ENCODE data around the gene FUT9.

FUT9 gene

DNA sequence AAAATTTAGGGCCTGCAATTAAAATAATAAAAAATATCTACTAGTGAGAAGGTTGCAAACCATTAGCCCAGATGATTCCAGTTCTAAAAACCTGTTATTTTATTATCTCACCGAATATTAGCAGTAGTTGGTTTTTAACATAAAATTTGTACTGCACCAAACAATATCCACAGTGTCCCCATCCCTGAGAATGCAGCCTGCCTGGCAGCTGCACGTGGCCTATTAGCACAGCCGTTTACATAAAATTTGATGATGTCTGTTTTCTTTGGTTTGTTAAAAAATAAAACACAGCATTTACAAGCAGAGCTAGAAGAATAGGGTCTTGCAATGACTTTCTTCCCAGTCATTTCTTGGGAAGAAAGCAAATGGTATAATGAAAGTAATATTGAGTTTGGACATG is 58.2 kb downstream of the FUT9 start:
- no peak for DNase-seq

DNA sequence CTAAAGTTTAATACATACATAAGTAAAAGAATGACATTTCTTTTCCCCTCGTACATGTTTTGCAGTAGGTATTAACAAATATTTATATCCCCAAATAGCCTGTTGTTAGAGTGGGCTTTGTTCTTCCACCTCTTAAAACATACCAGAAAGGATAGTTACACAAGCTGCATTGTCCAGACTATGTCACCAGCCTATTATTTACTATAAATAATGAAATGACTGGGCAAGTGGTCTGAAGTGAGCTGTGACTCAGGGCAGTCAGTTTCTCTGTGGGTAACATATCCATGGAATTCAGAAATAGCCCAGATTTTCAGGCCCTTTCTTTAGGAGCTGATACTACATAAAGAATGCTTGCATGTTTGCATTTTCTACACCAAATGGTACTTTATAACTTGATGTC is 60.1 kb downstream of the FUT9 start:
- DNase-seq: no peak

DNA sequence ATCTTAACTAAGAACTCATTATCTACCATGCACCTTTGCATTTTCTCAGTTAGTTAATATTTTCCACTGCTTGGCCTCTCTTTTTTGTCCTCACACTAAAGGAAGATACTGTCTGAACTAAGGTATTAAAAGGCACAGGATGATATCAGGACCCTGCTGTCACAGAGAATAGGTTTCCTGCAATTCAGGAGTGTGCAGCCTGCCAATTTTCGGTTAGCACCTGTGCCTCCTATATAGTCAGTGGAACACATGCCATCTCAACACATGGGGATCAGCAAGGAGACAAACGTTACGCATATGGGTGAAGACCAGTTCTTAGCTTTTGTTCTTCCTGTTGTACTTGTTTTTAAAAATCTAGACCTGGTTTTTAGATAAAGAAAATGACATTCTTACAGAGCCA is 71.0 kb downstream of the FUT9 start:
- no peak for DNase-seq

DNA sequence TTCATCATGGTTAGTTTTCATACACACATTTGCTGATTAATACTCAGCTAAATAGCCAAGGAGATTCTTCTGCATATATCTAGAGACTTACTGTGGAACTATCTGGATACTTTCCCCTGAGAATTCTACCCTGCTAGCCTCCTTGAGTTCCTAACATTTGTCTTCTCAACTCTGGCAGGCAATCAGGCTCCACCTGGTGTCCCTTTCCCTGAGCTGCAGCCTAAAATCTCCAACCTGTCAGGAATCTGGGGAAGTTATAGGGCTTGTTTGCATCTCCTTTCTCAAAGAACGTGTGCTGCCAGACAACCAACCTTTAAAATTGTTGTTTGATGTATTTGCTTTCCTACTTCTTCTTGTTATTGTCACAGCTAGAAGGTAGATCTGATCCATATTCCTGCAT is 73.4 kb downstream of the FUT9 start:
- DNase-seq: no peak

DNA sequence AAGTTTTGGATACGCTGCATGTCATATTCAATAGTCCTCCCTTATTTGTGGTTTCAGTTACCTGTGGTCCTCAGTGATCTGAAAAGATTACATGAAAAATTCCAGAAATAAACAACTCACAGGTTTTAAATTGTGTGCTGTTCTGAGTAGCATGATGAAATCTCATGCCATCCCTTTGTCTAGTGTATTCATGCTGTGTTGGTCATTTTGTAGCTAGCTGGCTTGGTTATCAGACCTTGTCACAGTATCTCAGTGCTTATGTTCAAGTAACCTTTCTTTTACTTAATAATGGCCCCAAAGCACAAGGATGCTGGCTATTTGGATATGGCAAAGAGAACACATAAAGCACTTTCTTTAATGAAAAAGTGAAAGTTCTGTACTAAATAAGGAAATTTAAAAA is 78.3 kb downstream of the FUT9 start:
- no peak for DNase-seq

DNA sequence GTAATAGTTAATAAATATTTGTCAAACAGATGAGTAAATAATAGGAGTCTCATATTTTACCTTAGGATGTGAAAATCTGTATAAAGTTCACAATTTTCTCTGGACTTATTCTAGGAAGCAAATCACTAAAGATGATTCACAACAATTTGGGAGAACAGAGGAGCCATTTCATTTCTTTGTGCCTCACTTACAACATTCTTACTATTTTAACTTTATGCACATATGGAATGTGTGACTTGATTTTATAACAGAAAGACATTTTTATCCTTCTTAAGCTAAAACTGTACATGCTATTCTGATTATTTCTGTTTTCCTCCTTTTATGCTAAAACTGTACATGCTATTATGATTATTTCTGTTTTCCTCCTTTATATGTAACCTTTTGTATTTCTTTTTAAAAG is 83.3 kb downstream of the FUT9 start:
- DNase-seq: no peak

DNA sequence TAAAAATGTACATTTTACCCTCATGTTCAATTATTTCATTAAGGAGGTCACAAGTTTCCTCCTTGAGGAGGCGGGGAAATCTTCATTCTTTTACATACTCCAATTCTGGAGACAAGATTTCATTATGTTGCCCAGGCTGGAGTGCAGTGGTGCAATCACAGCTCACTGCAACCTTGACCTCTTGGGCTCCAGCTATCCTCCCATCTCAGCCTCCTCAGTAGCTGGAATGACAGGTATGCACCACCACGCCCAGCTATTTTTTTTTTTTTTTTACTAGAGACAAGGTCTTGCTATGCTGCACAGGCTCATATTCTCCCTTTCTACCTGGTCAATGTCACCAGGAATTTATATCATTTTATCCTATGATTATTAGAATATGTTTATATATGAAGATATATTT is 85.8 kb downstream of the FUT9 start:
- no peak for DNase-seq

DNA sequence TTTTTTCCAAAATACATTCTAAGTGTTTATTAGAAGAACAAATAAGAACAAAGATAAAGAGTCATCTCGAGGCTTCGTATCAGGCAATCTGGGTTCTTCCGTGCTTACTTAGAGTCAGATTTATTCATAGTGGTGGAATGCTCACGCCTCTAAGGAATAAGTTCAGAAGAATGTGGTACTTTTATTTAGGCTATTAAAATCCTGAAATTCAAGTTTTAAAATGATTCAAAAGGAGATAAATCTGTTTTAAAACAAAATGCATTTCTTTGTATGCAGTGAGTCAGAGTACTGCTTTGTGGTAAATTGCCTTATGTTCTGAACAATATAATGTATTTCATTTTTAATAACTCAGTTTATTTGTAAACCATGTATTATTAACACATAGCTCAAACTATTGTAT is 89.1 kb downstream of the FUT9 start:
- no peak for DNase-seq

DNA sequence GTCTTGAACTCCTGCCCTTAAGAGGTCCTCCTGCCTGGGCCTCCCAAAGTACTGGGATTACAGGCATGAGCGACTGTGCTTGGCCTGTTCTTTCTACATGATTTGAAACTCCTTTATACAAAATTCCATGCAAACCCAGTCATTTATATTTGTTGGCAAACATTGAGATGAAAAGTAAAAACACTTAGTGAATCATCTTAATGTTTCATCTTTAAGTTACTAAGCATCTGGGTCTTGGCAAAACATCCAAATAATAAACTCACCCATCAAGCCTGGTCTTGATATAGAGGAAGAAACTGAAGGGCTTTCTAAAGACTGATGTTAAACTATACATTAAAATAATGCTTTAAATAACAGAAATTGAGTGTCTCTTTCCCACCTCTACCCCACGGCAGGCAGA is 95.1 kb downstream of the FUT9 start:
- DNase-seq: no peak

DNA sequence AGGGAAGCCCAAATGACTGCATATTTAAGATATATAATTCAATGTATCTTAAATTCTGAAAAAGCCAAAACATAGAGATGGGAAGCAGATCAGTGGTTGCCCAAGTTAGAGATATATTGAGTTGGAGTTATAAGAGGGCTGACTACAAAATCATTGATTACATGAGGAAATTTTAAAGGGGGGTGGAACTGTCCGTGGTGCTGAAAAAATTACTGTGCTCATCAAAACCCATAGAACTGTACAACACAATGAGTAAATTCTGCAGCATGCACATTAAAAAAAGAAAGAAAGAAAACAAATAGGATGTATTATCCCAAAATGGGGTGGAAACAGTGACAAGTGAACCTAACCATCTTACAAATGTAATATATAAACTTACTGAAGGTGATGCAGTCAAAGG is 100.9 kb downstream of the FUT9 start:
- no peak for DNase-seq

DNA sequence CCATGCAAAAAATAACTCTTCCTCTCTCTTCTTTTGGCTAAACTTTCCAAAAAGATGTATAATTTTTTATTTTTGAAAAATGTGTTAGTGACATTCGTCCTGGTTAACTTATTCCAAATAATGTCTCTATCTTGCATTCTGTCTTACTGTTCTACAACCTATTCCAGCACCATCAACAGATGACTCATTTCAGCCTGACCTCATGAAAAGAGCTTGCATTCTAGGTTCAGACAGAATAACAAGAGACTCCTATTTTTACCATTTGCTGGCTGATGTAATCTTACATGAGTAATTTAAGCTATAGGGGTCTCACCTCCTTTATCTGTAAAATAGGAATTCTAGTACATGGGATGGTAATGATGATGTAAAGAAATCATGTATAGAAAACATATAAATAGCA is 109.0 kb downstream of the FUT9 start:
- no peak for DNase-seq

DNA sequence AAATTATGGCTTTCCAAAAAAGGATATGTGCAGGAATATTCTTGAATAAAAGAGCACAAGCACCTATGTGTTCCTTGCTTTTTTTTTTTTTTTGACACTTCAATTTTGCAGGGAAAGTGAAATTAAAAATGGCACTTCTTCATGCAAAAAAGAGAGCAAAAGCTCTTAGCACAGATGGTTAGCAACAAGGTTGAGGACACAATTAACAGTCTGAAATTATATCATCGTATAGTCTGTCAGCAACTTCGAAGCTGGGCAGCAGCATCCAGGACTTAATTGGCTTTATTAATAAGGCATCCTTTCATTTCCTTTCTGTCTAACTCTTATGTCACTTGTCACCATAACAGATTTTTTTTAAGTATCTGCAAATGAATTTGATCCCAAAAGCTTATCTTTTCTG is 122.6 kb downstream of the FUT9 start:
- no peak for DNase-seq

DNA sequence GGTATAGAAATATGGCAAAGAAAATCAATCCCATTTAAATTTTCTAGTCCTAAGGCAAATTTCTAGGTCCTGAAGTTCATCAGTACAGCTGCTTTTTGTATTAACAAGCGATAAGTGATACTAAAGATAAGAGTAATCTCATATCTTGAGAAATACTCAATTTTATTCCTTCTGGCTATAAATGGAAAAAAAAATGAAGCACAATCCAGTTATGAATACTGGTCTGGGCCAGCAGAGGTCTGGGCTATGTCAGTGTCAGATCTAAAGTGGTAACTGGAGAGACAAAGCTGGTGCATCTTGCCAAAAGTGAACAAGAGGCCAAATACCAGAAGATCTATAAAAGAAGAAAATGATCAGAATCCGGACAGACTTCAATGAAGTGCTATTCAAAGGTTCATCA is 126.4 kb downstream of the FUT9 start:
- DNase-seq: no peak

DNA sequence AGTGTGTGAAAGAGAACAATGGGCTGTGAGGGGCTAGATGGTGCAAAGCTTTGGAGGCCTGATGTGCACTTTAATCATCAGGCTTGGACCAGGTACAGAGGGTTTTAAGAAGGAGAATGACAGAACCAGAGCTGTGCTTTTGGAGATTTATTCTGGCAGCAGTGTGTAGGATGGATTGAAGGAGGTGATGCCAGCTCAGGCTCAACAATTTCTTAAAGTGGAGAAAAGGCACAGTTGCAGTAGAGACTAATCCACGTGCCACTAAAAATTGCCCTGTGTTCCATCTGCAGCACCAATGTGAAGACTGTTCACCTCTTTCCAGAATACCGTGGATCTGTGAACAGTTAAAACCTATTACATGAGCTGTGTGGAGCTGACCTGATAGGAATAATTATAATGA is 134.7 kb downstream of the FUT9 start:
- DNase-seq: no peak

DNA sequence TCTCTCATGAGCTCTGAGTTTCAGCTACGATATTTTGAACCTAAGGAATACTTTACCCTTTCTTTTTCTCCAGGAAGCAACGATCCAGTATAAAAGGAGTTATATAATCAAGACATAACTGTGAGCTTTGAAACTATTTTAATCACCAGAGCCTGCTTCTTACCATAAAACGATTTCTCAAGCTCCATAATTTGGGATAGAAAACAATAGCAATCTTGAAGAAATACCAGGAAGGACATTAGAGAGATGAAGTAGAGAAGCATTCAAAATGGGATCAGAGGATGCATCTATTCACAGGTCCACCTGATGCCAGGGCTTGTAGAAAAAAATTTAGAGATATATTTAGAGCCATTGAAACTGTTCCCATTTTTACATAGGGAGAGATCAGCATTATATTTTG is 135.9 kb downstream of the FUT9 start:
- DNase-seq: no peak

DNA sequence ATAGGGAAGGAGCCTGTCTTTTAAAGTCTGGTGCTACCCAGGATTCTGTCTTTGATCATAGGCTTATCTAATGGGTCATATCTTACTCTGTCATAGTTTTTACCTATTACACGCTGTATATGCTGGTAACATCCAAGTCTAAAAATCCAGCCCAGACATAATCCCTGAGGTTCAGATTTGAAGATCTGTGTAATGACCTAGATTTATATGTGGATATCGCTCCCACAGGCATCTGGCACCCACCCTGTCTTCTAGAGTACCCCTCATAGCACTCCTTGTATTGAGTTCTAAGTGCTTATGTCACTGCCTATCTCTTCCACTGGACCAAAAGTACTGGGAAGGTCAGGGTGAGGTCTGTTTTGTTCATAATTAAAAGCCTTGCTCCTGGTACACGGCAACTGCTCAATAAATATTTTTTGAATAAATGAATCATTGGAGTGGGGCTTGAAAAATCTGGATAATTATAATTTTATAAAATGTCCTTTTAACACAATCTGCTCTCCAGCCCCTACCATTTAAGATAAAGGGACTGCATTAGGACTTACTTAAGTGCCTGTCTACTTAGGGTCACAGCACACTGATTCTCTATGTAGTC is 136.4 kb downstream of the FUT9 start:
- no peak for DNase-seq

DNA sequence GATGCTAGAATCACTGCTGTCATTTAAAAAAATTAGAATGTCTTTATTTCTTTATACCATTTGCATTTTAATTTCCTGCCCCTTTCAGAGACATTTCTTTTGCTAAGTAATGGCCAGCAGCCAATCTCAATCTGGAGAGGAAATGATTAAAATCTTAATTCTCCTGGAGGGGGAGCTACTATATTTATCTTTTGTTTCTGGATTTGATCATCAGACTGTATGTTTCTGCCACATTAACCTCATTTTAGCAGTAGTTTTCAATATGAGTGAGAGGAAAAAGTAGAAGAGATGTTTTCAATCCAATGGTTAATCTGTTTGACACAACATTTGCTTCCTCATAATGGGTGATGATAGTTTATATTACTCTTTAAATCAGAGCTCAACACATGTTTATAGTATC is 138.0 kb downstream of the FUT9 start:
- no peak for DNase-seq

DNA sequence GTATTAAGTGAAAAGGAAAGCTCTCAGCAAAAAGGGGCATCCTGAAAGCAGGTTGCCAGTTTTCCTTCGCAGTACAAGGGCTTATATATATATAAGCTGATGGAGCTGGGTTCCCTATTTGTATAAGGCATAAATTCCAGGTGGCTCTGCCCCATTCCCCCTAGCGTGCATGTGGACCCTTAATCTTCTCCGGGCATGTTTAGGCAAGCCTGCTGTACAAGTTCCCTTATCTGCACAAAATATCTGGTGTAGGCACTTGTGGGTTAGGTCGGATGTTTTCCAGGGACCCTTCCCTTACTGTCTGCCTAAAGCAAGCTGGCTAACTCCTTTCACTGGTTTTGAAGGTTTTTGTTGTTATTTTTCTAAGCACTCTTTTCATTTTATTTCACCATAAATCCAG is 140.7 kb downstream of the FUT9 start:
- DNase-seq: no peak

DNA sequence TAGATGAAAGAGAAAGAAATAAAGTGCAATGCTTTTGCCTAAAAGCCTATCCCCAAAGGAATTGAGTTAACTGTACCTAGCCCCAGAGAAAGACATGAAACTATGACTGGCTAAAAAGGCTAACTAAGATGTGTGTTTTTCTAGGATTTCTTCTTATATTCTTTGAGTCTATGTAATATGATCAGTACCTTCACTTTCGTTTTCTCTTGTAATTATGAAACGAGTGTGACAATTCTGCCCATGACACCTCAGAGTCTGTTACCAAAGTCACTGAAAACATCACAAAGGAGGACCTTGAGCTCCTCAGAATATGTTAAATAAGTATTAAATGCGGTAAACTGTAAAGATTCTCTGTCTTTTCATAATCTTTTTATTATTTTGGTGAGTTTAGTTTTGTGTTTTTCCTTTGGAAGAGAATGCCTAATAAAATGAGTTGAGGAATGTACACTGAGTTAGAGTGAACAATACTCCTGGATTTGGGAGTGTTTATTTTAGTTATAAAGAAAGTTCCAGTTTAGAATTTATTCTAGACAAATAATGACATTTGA is 141.3 kb downstream of the FUT9 start:
- DNase-seq: no peak

DNA sequence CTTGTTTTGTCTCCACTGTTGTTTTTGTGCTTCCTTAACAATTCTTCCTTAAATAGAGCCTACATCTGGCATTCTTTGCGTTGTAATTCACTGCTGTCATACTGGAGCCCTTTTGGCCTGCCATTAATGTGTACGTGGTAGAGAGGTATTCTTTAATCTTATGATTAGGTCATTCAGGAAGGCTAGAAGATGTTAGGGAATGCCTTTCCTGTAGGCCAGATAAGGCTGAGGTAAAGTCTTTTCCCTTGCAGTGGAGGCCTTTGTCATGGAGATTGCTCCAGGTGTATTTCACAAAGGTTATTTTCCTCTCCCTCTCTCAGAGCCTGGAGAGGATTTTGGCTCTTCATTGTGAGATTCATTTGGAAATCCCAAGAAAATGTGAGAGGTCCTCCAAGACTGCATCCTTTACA is 146.9 kb downstream of the FUT9 start:
- no peak for DNase-seq

DNA sequence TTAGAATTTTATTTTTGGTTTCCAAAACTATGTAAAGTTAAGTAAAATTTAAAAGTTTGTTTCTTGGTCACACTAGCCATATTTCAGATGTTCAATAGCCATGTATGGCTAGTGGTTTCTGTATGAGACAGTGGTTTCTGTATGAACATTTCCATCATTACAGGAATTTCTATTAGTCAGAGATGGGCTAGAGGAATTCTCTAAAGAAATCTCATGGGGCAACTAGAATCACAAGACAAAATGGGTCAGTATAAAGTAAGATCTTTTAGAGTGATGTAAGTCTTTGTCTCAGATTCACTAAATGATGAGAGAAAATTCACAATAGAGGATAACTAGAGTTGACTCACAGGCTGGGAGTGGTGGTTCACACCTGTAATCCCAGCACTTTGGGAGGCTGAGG is 149.0 kb downstream of the FUT9 start:
- no peak for DNase-seq

DNA sequence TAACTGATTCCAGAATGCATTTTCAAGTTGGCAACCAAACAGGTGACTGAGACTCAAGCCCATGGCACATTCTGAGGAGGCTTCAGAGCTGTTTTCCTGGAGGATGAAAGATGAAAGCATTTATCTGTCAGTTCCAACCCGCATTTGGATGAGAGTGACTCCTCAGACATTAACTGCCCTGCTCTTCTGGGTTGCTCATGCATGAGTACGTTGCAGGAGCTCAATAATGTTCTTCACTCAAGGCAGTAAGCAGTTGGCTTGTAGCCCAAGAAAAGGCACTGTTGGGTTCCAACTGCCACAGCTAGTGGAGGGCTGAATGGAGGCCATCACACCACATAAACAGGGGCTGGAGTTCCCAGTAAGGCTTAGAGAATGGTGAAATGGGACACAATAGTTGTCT is 155.3 kb downstream of the FUT9 start:
- no peak for DNase-seq

DNA sequence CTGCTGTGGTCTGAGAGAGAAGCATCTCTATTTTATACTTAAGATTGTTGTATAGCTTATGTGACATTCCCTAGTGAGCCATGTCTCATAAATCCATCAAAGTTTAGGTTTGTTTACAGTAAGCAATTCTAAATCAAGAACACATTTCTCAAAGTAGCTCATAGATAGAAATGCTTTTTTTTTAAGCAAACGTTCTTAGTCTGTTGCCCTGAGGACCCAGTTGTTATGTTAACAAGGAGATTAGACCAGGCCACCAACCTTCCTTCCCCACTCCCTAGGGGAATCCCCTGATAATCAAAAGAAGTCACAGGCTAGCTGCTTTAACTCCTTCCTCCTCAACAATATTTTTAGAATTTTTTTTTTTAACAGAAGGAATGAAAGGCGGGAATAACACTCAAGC is 169.0 kb downstream of the FUT9 start:
- DNase-seq: no peak

DNA sequence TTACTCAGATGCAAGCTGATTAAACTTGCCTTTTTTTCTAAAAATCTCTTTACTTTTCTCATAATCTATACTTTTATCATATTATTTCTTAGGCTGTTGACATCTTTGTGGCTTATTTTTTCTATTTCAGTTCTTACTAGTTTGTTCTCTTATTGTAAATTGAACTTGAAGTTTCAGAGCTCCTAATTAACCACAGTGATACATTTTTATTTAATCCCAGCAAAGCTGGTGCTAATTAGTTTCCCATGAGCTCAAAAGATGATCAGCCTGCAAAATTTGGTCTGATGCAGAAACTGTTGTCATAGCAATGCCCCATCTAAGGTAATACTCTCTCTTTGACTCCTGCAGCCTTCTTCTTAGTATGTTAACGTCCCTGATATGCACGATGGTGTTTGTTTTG is 170.3 kb downstream of the FUT9 start:
- no peak for DNase-seq

DNA sequence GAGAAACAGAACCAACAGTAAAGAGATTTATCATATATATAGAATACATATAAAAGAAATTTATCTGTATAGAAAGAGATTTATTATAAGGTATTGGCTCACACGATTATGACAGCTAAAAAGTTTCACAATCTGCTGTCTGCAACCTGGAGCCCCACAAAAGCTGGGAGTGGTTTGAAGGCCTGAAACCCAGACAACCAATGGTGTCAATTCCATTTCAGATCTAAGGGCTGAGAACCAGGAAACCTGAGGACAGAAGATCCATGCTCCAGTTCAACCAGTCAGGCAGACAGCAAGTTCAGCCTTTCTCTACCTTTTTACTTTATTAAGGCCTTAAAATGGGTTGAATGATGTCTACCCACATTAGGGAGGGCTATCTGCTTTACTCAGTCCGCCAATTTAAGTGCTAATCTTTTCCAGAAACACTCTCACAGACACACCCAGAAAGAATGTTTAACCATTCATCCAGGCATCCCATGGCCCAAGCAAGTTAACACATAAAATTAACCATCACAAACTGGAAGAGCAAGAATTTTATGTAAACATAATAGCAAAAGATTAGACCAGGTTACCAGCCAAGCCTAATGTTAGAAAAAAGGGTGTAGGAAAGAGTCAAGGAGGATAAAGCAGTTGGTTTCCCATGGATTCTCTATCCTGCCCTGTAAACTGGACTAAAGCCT is 170.9 kb downstream of the FUT9 start:
- DNase-seq: no peak

Data from T-helper 9 cell (primary cell).